ENCODE measurements around the gene ARHGAP4.
A peak's percentile ranks its signal among the peaks of the same experiment; 100 is the strongest.

Gene ARHGAP4

GRCh38 chrX:153885968-153886903, 39.8 kb downstream of the ARHGAP4 start, which contains the start of gene L1CAM:
L1CAM (minus strand) TSS chrX:153886173; CDS start chrX:153875836, 10,337 bp downstream.
- H3K4me1 ChIP-seq (ENCODE audit: control insufficient read depth, insufficient read depth, low read length) = peaks cover 2% of the 10 kb centered on the region
- no peaks in the 10 kb centered on the region for H3K9me3 ChIP-seq (ENCODE audit: control insufficient read depth, insufficient read depth, low read length)
- H3K4me3 ChIP-seq (ENCODE audit: low read depth, low read length) = peak within 1 kb of the TSS; percentile 46
- H3K27me3 ChIP-seq (ENCODE audit: control insufficient read depth, insufficient read depth, low read length) = peaks cover 7% of the 10 kb centered on the region
- H3K9ac ChIP-seq (ENCODE audit: low read depth, low read length) = no peak within 1 kb of the TSS
- H3K36me3 ChIP-seq (ENCODE audit: control insufficient read depth, insufficient read depth, low read length) = no peaks in the 10 kb centered on the region

DNA sequence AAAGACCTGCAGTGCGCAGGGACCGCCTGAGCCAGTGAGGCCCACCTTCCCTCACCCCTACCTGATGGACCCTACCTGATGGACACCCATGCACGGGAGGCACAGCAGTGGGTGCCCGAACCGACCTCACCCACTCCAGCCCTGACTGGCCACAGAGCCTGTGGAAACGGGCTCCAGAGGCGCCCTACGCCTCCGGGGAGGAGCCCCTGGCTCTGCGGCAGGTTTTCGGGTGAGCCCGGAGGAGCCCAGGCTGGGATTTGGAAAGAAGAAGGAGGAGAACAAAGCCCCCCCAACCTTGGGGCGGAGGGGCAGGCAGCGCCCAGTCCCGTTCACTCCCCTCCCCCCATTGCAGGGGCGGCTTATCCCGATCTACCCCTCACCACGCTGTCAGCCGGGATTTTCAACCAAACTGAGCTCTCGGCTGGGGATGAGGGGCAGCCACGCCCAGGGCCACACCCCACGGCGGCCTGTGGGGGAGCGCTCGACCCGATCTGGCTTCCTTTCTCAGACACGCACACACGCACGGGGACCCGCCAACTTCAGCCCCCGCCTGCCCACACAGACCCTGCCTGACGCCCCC, 40.8 kb downstream of the ARHGAP4 start:
- H3K36me3 ChIP-seq (ENCODE audit: control insufficient read depth, insufficient read depth, low read length) = no peaks in the 10 kb centered on the region
- no peak overlapping the region for H3K9ac ChIP-seq (ENCODE audit: low read depth, low read length)
- H3K4me3 ChIP-seq (ENCODE audit: low read depth, low read length) = peak overlapping the region; percentile 46
- peaks cover 7% of the 10 kb centered on the region for H3K27me3 ChIP-seq (ENCODE audit: control insufficient read depth, insufficient read depth, low read length)
- peaks cover 2% of the 10 kb centered on the region for H3K4me1 ChIP-seq (ENCODE audit: control insufficient read depth, insufficient read depth, low read length)
- H3K9me3 ChIP-seq (ENCODE audit: control insufficient read depth, insufficient read depth, low read length) = no peaks in the 10 kb centered on the region

- Histone ChIP-seq H3K4me3 (ENCODE audit: low read depth, low read length) (peak overlapping the region; percentile 46), H3K36me3 (ENCODE audit: control insufficient read depth, insufficient read depth, low read length) (no peaks in the 10 kb centered on the region), H3K4me1 (ENCODE audit: control insufficient read depth, insufficient read depth, low read length) (peaks cover 2% of the 10 kb centered on the region), H3K9me3 (ENCODE audit: control insufficient read depth, insufficient read depth, low read length) (no peaks in the 10 kb centered on the region), H3K9ac (ENCODE audit: low read depth, low read length) (no peak overlapping the region), H3K27me3 (ENCODE audit: control insufficient read depth, insufficient read depth, low read length) (peaks cover 7% of the 10 kb centered on the region)
These were observed 41.5 kb downstream of the ARHGAP4 start for GRCh38 chrX:153884590-153884989.

DNA sequence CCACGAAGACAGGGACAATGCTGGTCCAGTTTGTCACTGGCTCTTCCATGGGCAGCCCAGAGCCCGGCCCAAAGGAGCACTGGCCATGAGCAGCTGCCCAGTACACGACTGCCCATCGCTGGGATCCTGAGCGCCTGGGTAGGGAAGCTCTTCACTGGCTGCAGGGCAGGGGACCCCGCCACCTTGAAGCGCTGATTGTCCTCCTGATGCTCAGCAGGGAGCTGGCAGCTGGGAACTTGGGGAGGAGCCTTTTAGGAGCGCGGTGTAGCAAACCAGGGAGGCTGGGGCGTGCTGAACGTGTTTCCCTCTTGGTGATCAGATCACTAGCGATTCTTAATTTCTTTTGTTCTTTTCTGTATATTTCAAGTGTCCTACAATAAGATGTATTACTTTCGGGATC, 41.9 kb downstream of the ARHGAP4 start:
- H3K9ac ChIP-seq (ENCODE audit: low read depth, low read length) = no peak overlapping the region
- H3K36me3 ChIP-seq (ENCODE audit: control insufficient read depth, insufficient read depth, low read length) = no peaks in the 10 kb centered on the region
- peaks cover 2% of the 10 kb centered on the region for H3K4me1 ChIP-seq (ENCODE audit: control insufficient read depth, insufficient read depth, low read length)
- no peak overlapping the region for H3K4me3 ChIP-seq (ENCODE audit: low read depth, low read length)
- H3K27me3 ChIP-seq (ENCODE audit: control insufficient read depth, insufficient read depth, low read length) = peaks cover 7% of the 10 kb centered on the region
- no peaks in the 10 kb centered on the region for H3K9me3 ChIP-seq (ENCODE audit: control insufficient read depth, insufficient read depth, low read length)

DNA sequence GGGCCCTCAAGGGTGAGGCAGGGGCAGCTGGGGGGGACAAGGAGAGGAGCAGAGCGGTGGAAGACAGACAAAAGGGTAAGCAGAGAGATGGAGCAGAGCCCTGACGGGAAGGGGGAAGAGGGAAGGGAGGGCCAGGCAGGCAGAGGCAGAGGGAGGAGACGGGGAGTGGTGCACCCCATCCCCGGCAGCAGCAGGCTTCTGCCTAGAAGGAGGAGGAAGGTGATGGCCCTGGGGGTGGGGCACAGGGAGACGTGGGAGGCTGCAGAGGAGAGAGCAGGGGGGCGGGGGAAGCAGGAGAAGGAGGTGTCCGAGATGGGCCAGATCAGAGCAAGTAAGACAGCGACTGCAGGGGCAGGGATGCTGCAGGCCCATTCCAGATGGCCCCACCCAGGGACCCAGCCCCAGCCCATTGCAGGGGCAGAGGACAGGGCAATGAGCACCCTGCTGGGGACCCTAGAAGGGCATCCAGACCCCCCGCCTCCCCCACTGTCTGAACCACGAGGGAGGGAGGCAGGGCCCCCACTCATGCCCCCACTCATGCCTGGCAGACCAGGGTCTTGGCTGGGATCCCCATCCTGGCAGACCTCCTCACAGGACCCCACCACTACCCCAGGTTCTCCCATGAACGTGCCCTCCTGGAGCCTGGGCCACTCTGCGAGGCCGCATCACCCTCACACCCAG, 42.8 kb downstream of the ARHGAP4 start:
- peaks cover 7% of the 10 kb centered on the region for H3K27me3 ChIP-seq (ENCODE audit: control insufficient read depth, insufficient read depth, low read length)
- H3K4me1 ChIP-seq (ENCODE audit: control insufficient read depth, insufficient read depth, low read length) = peaks cover 6% of the 10 kb centered on the region
- no peaks in the 10 kb centered on the region for H3K9me3 ChIP-seq (ENCODE audit: control insufficient read depth, insufficient read depth, low read length)
- H3K36me3 ChIP-seq (ENCODE audit: control insufficient read depth, insufficient read depth, low read length) = no peaks in the 10 kb centered on the region
- H3K9ac ChIP-seq (ENCODE audit: low read depth, low read length) = no peak overlapping the region
- no peak overlapping the region for H3K4me3 ChIP-seq (ENCODE audit: low read depth, low read length)

DNA sequence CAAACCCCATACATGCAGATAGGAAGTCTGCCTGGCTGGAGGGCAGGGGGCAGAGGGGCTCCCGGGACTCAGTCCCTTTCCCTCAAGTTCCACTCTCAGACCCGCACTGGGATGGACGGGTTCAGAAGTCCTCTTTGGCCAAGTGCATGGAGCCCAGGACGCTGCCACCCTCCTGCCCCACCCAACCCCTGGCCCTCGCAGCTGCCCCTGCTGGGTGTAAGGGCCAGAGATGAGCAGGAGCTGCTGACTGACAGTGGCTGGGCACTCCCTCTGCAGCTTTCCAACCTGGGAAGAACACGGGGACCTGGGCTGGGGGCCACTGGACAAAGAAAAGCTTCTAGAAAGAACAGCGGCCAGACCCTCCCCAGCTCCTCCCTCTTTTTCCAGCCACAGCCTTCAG, 43.5 kb downstream of the ARHGAP4 start:
- Histone ChIP-seq H3K9me3 (ENCODE audit: control insufficient read depth, insufficient read depth, low read length) (no peaks in the 10 kb centered on the region), H3K4me3 (ENCODE audit: low read depth, low read length) (no peak overlapping the region), H3K36me3 (ENCODE audit: control insufficient read depth, insufficient read depth, low read length) (no peaks in the 10 kb centered on the region), H3K9ac (ENCODE audit: low read depth, low read length) (no peak overlapping the region), H3K27me3 (ENCODE audit: control insufficient read depth, insufficient read depth, low read length) (peaks cover 2% of the 10 kb centered on the region), H3K4me1 (ENCODE audit: control insufficient read depth, insufficient read depth, low read length) (peaks cover 12% of the 10 kb centered on the region)

DNA sequence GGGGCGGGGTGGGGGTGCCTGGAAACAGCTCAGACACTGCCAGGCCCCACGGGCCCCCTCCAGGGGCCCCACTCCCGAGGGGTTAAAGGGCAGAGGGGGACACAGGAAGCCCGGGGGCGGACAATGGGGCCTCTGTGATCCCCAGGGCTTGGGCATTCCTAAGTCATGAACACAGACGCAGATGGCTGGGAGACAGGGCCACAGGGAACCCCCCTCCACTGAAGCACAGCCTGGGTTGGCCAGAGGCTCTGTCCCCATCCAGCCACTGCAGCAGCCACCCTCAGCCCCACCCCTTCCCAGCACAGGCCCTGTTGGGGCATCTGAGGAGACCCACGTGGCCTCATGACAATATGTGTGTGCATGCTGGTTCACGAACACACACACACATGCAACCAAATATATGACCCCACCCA, 44.0 kb downstream of the ARHGAP4 start:
- Histone ChIP-seq H3K27me3 (ENCODE audit: control insufficient read depth, insufficient read depth, low read length) (no peaks in the 10 kb centered on the region), H3K36me3 (ENCODE audit: control insufficient read depth, insufficient read depth, low read length) (no peaks in the 10 kb centered on the region), H3K9ac (ENCODE audit: low read depth, low read length) (no peak overlapping the region), H3K4me3 (ENCODE audit: low read depth, low read length) (no peak overlapping the region), H3K9me3 (ENCODE audit: control insufficient read depth, insufficient read depth, low read length) (no peaks in the 10 kb centered on the region), H3K4me1 (ENCODE audit: control insufficient read depth, insufficient read depth, low read length) (peaks cover 12% of the 10 kb centered on the region)

DNA sequence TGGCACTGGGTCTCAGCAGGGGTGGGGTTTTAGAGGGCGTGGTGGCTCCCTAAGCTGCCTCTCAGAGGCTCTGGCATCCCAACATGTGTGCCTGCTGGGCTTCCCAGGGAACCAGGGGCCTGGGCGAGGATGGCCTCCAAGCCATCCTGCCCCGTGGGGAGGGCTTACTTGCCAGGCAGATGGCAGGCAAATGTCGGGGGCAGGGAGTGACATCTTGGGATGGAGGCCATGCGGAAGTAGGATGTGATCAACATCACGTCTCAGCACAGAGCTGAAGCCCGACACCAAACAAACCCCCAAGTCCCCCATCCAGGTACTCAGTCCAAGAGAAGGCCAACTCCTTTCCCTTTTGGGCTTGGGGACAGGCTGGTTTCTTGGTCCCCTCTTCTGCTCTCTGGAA, 44.8 kb downstream of the ARHGAP4 start:
- Histone ChIP-seq H3K4me1 (ENCODE audit: control insufficient read depth, insufficient read depth, low read length) (peaks cover 12% of the 10 kb centered on the region), H3K4me3 (ENCODE audit: low read depth, low read length) (no peak overlapping the region), H3K9ac (ENCODE audit: low read depth, low read length) (no peak overlapping the region), H3K36me3 (ENCODE audit: control insufficient read depth, insufficient read depth, low read length) (no peaks in the 10 kb centered on the region), H3K9me3 (ENCODE audit: control insufficient read depth, insufficient read depth, low read length) (no peaks in the 10 kb centered on the region), H3K27me3 (ENCODE audit: control insufficient read depth, insufficient read depth, low read length) (no peaks in the 10 kb centered on the region)

- H3K9me3 ChIP-seq (ENCODE audit: control insufficient read depth, insufficient read depth, low read length) = no peaks in the 10 kb centered on the region
- H3K36me3 ChIP-seq (ENCODE audit: control insufficient read depth, insufficient read depth, low read length) = no peaks in the 10 kb centered on the region
- H3K9ac ChIP-seq (ENCODE audit: low read depth, low read length) = no peak overlapping the region
These were observed 45.6 kb downstream of the ARHGAP4 start for GRCh38 chrX:153880440-153880815.

GRCh38 chrX:153879741-153880439, 46.2 kb downstream of the ARHGAP4 start:
- Histone ChIP-seq H3K9me3 (ENCODE audit: control insufficient read depth, insufficient read depth, low read length) (no peaks in the 10 kb centered on the region), H3K4me1 (ENCODE audit: control insufficient read depth, insufficient read depth, low read length) (peaks cover 14% of the 10 kb centered on the region)

More at GRCh38 chrX:153880440-153880815, 45.6 kb downstream of the ARHGAP4 start:
- Histone ChIP-seq H3K27me3 (ENCODE audit: control insufficient read depth, insufficient read depth, low read length) (no peaks in the 10 kb centered on the region), H3K4me3 (ENCODE audit: low read depth, low read length) (no peak overlapping the region), H3K4me1 (ENCODE audit: control insufficient read depth, insufficient read depth, low read length) (peaks cover 14% of the 10 kb centered on the region)

GRCh38 chrX:153878969-153879653, 47.0 kb downstream of the ARHGAP4 start:
- peak overlapping the region; percentile 37 for H3K4me3 ChIP-seq (ENCODE audit: low read depth, low read length)

More at GRCh38 chrX:153879741-153880439, 46.2 kb downstream of the ARHGAP4 start:
- H3K36me3 ChIP-seq (ENCODE audit: control insufficient read depth, insufficient read depth, low read length) = no peaks in the 10 kb centered on the region
- no peak overlapping the region for H3K9ac ChIP-seq (ENCODE audit: low read depth, low read length)
- H3K27me3 ChIP-seq (ENCODE audit: control insufficient read depth, insufficient read depth, low read length) = no peaks in the 10 kb centered on the region
- no peak overlapping the region for H3K4me3 ChIP-seq (ENCODE audit: low read depth, low read length)

More at GRCh38 chrX:153878969-153879653, 47.0 kb downstream of the ARHGAP4 start:
- Histone ChIP-seq H3K9me3 (ENCODE audit: control insufficient read depth, insufficient read depth, low read length) (no peaks in the 10 kb centered on the region), H3K36me3 (ENCODE audit: control insufficient read depth, insufficient read depth, low read length) (no peaks in the 10 kb centered on the region), H3K9ac (ENCODE audit: low read depth, low read length) (no peak overlapping the region), H3K4me1 (ENCODE audit: control insufficient read depth, insufficient read depth, low read length) (peaks cover 12% of the 10 kb centered on the region), H3K27me3 (ENCODE audit: control insufficient read depth, insufficient read depth, low read length) (no peaks in the 10 kb centered on the region)

Data from iPS-15b (cell line).